Osteocyte (in vitro differentiated cells): Measurements from ENCODE around the gene COBLL1. TPM values are rescaled to one million over a fixed set of nuclear protein-coding genes. Genes with fewer than 3 reads are reported as not detected.
A peak's percentile ranks its signal among the peaks of the same experiment; 100 is the strongest.
"Not testable (repeated sequence)": the region's sequence is repeated elsewhere in the genome, so short reads cannot be mapped to it uniquely, and the experiment has no call there.

ENCODE experiments used
- DNase-seq: peaks from one replicate; pipeline ENCODE4 v3.0.0; 2021; ENCODE audit warnings: mixed read lengths; ENCODE audit not compliant: unreplicated experiment; ENCODE audit errors: extremely low spot score
- H3K27ac Mint-ChIP-seq: one replicate; pipeline ENCODE4 v1.8.0; 2021; ENCODE audit warnings: mild to moderate bottlenecking, mixed read lengths; ENCODE audit not compliant: unreplicated experiment
- H3K27me3 Mint-ChIP-seq: one replicate; pipeline ENCODE4 v1.8.0; 2021; ENCODE audit warnings: mixed read lengths; ENCODE audit not compliant: unreplicated experiment
- H3K36me3 Mint-ChIP-seq: one replicate; pipeline ENCODE4 v1.8.0; 2021; ENCODE audit warnings: mixed read lengths; ENCODE audit not compliant: unreplicated experiment
- H3K4me1 Mint-ChIP-seq: one replicate; pipeline ENCODE4 v1.8.0; 2021; ENCODE audit warnings: mixed read lengths; ENCODE audit not compliant: unreplicated experiment
- H3K4me3 Mint-ChIP-seq: one replicate; pipeline ENCODE4 v1.8.0; 2021; ENCODE audit warnings: mild to moderate bottlenecking, moderate library complexity, mixed read lengths; ENCODE audit not compliant: unreplicated experiment
- H3K9me3 Mint-ChIP-seq: one replicate; pipeline ENCODE4 v1.8.0; 2021; ENCODE audit warnings: mixed read lengths; ENCODE audit not compliant: unreplicated experiment
- total RNA-seq: library from RNA; stranded (reverse); gene quantifications from 2 replicates; pipeline ENCODE4 v1.2.1, GENCODE V29; 2021
- TF ChIP-seq, protein P1 (sequence below): fragments of 200-600 bp; sonication (generic); IDR thresholded peaks from 2 replicates; pipeline ENCODE4 v1.5.0; 2021; ENCODE audit warnings: antibody characterized with exemption, mild to moderate bottlenecking, moderate library complexity

The COBLL1 gene
- total RNA-seq, 1 donor from 2014 or later, result 8.9 TPM

DNA sequence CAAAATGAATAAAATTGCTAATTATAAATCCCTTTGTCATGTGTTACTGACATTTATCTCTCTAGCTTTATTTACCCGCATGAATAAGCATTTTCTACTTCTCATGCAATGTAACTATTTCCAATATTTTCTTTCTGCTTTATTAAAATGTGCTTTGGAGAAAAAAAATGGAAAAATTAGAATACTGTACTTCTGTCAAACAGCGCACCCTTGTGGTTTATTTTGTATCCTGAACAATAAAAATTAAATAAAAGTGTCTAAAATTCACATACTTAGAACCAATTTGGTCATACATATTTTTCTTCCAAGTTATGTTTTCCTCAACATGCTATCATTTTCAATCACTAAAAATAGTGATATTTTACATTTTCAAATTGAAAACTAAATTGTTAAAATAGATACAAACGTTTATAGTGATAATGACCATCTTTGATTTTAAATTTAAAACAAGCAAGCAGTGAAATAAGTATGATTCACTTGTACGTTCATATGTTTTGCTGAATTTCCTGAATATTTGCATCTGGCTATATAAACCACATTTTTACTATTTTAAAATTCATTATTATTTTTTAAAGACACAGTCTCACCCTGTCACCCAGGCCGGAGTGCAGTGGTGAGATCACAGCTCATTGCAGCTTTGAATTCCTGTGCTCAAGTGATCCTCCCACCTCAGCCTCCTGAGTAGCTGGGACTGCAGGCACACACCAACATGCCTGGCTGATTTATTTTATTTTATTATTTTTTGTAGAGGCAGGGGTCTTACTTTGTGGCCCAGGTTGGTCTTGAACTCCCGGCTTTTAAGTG, 124.4 kb downstream of the COBLL1 start:
- no peak overlapping the region for H3K4me3 Mint-ChIP-seq
- no peaks in the 10 kb centered on the region for H3K36me3 Mint-ChIP-seq
- H3K27me3 Mint-ChIP-seq, result no peaks in the 10 kb centered on the region
- H3K4me1 Mint-ChIP-seq, result peaks cover 20% of the 10 kb centered on the region
- no peaks in the 10 kb centered on the region for H3K9me3 Mint-ChIP-seq
- DNase-seq, result no peak
- no peak overlapping the region for H3K27ac Mint-ChIP-seq
- TF ChIP-seq, protein P1, sequence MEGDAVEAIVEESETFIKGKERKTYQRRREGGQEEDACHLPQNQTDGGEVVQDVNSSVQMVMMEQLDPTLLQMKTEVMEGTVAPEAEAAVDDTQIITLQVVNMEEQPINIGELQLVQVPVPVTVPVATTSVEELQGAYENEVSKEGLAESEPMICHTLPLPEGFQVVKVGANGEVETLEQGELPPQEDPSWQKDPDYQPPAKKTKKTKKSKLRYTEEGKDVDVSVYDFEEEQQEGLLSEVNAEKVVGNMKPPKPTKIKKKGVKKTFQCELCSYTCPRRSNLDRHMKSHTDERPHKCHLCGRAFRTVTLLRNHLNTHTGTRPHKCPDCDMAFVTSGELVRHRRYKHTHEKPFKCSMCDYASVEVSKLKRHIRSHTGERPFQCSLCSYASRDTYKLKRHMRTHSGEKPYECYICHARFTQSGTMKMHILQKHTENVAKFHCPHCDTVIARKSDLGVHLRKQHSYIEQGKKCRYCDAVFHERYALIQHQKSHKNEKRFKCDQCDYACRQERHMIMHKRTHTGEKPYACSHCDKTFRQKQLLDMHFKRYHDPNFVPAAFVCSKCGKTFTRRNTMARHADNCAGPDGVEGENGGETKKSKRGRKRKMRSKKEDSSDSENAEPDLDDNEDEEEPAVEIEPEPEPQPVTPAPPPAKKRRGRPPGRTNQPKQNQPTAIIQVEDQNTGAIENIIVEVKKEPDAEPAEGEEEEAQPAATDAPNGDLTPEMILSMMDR, result peak; percentile 72

DNA sequence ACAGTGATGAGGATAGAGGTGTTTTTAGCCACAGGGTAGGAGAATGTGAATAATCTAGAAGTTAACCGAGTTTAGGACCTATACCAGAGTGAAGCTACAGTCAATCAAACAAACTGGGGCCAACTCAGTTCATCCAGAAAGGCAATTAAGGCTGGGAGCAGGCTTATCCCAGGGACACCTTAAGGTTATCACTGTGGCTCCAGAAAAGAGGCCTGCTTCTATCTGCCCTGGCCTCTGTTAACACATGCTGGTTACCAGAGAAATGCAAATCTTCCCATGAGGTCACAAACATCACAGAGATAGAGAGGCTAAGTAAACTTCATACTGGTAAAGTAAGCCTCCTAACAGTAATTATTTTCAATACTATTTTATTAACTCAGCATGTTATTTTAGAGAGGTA, 127.2 kb downstream of the COBLL1 start:
- H3K27me3 Mint-ChIP-seq, result no peaks in the 10 kb centered on the region
- TF ChIP-seq, protein P1, result no peak
- H3K4me3 Mint-ChIP-seq, result no peak overlapping the region
- H3K9me3 Mint-ChIP-seq, result no peaks in the 10 kb centered on the region
- peaks cover 17% of the 10 kb centered on the region for H3K4me1 Mint-ChIP-seq
- H3K36me3 Mint-ChIP-seq, result no peaks in the 10 kb centered on the region
- no peak overlapping the region for H3K27ac Mint-ChIP-seq
- DNase-seq, result no peak

DNA sequence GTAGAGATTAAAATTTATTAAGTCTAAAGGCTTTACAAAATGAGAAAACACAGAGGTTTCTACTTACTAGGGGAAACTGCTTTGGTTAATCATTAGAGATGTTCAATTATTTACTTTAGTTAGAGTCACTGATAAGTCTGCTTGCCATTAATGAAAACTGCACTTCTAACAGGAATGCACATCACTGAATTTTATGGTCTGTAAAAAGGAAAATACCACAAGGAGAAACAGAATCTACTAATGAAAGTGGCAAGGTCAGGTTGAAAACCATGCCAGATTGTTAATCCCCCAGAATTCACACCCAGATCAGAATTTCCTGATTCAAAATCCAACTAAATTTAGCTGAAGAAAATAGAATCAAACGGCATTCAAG, 129.9 kb downstream of the COBLL1 start:
- H3K4me3 Mint-ChIP-seq, result no peak overlapping the region
- TF ChIP-seq, protein P1, result no peak
- H3K4me1 Mint-ChIP-seq, result peaks cover 16% of the 10 kb centered on the region
- H3K36me3 Mint-ChIP-seq, result no peaks in the 10 kb centered on the region
- no peak overlapping the region for H3K27ac Mint-ChIP-seq
- no peaks in the 10 kb centered on the region for H3K27me3 Mint-ChIP-seq
- no peak for DNase-seq
- H3K9me3 Mint-ChIP-seq, result no peaks in the 10 kb centered on the region

DNA sequence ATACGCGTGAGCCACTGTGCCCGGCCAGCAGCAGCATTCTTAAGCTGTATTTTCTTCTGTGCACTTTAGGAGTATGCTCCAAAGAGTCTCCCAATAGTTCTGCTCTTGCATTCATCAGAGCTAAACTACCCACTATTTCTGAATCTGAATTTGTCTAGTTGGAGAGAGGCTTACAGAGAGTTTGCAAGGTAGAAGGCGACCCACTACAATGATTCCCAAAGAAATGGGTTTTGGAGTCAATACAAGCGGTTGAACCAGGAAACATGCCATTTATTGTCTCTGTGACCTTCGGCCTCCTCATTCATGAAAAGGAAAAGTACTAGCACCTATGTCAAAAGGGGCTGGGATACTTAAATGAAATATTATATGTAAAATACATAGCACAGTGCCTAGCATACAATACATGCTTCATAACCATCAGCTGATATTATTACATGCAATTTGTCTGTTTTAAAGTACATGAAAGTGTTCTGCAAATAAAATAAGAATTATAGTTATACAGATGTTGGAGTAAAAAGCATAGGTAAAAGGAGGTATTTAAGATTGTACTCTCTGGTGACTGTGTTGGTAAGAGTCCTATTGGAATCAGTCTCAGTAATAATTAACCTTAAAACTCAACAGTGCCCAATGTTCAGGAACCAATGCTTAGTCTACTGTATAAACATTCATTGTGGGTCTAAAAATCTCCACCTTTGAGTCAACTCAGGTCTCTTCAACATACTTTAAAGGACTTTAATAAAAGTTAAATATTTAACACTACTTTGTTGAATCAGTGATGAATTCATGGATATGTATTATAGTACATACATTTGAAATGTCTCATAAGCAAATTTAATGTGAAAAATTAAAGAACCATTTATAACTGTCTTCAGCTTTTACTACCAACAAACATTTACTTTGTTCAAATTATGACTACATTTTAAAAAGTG, 130.5 kb downstream of the COBLL1 start:
- TF ChIP-seq, protein P1, result no peak
- Mint-ChIP-seq H3K4me1 (peaks cover 19% of the 10 kb centered on the region), H3K27me3 (no peaks in the 10 kb centered on the region), H3K27ac (no peak overlapping the region), H3K36me3 (no peaks in the 10 kb centered on the region), H3K9me3 (no peaks in the 10 kb centered on the region), H3K4me3 (no peak overlapping the region)
- DNase-seq, result no peak

DNA sequence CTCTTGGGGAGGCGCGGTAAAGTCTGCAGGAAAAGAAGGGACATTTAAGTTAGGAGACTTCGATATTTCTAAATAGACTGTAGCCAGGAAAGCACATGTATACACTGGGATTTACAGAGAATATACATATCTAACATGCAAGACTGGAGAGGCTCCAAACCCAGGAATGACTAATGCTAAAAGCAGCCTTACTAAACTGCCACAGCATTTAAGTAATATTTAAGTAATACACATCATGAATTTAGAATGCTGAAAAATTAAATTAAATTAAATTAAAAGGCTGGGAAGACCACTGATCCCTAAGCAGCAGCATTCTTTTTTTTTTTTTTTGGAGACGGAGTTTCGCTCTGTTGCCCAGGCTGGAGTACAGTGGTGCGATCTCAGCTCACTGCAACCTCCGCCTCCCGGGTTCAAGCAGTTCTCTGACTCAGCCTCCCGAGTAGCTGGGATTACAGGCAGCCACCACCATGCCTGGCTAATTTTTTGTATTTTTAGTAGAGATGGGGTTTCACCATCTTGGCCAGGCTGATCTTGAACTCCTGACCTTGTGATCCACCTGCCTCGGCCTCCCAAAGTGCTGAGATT, 131.3 kb downstream of the COBLL1 start:
- not testable (repeated sequence) for H3K27ac Mint-ChIP-seq, DNase-seq

More for the DNA sequence above, 131.3 kb downstream of the COBLL1 start:
- H3K4me1 Mint-ChIP-seq, result peaks cover 17% of the 10 kb centered on the region
- not testable (repeated sequence) for H3K36me3 Mint-ChIP-seq, H3K9me3 Mint-ChIP-seq, H3K27me3 Mint-ChIP-seq, H3K4me3 Mint-ChIP-seq
